Lower lobe of right lung (tissue), 2 donors: Measurements from ENCODE around the gene SCAMP5. TPM values are rescaled to one million over a fixed set of nuclear protein-coding genes. Genes with fewer than 3 reads are reported as not detected.

ENCODE experiments used
- ATAC-seq, 2 donors: fragments of 200-7000 bp; cut with Tn5 transposase; one replicate each; pipeline ENCODE4 v1.9.1; 2020 to 2022; ENCODE audit warnings: mild to moderate bottlenecking in 2 of 2, moderate library complexity in 2 of 2
- DNase-seq: peaks from one replicate; pipeline ENCODE4 v3.0.0-alpha.2; 2020
- H3K27ac ChIP-seq: fragments of 200-600 bp; one replicate; pipeline ENCODE4 v1.8.0; 2022
- H3K27me3 ChIP-seq: fragments of 200-600 bp; one replicate; pipeline ENCODE4 v1.8.0; 2022; ENCODE audit warnings: low read depth
- H3K36me3 ChIP-seq: fragments of 200-600 bp; one replicate; pipeline ENCODE4 v1.8.0; 2022; ENCODE audit warnings: mild to moderate bottlenecking
- H3K4me1 ChIP-seq: fragments of 200-600 bp; one replicate; pipeline ENCODE4 v1.8.0; 2022
- H3K4me3 ChIP-seq: fragments of 200-600 bp; one replicate; pipeline ENCODE4 v1.8.0; 2022; ENCODE audit warnings: mild to moderate bottlenecking
- H3K9me3 ChIP-seq: fragments of 200-600 bp; one replicate; pipeline ENCODE4 v1.8.0; 2022
- intact Hi-C: fragments of 100-400 bp; cut with DNase I; formaldehyde crosslinking; loops from one replicate; pipeline ENCODE4 v1.11.0; 2022
- total RNA-seq: library from RNA; stranded (reverse); fragmentation: NEBNext Ultra II Directional; extraction: Animal tissue kit (Norgen Biotek cat#: 25700); gene quantifications from one replicate; pipeline ENCODE4 v1.2.1, GENCODE V29; 2021
- TF ChIP-seq, protein P1 (sequence below): fragments of 200-600 bp; IDR thresholded peaks from one replicate; pipeline ENCODE4 v1.8.0; 2022; ENCODE audit warnings: antibody characterized with exemption, mild to moderate bottlenecking
- donor health status: DM: no; HTN: yes; CAD: no; lungs with severe emphysema.

The SCAMP5 gene
- total RNA-seq, 1 donor from 2014 or later: 1.9 TPM

DNA sequence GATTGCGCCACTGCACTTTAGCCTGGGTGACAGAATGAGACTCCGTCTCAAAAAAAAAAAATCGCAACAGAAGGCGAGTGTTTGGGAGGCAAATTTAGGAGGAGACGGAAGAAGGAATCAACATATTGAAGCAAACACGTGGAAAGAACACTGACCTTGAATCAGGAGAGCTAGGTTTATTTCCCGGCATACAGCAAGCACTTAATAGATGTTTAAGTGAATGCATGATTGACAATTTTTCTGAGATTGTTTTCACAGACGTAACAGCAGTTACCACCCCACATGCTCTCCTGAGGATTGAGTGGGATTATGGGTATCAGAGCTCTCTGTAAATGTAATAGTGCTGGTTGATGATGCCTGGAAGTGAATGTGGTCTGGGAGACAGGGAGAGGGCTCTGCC, 33.1 kb upstream of the SCAMP5 start:
- Histone ChIP-seq H3K4me1 (peaks cover 20% of the 10 kb centered on the region), H3K36me3 (no peaks in the 10 kb centered on the region), H3K9me3 (no peaks in the 10 kb centered on the region), H3K27ac (no peak overlapping the region), H3K4me3 (no peak overlapping the region), H3K27me3 (no peaks in the 10 kb centered on the region)
- TF ChIP-seq, protein P1, sequence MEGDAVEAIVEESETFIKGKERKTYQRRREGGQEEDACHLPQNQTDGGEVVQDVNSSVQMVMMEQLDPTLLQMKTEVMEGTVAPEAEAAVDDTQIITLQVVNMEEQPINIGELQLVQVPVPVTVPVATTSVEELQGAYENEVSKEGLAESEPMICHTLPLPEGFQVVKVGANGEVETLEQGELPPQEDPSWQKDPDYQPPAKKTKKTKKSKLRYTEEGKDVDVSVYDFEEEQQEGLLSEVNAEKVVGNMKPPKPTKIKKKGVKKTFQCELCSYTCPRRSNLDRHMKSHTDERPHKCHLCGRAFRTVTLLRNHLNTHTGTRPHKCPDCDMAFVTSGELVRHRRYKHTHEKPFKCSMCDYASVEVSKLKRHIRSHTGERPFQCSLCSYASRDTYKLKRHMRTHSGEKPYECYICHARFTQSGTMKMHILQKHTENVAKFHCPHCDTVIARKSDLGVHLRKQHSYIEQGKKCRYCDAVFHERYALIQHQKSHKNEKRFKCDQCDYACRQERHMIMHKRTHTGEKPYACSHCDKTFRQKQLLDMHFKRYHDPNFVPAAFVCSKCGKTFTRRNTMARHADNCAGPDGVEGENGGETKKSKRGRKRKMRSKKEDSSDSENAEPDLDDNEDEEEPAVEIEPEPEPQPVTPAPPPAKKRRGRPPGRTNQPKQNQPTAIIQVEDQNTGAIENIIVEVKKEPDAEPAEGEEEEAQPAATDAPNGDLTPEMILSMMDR: no peak
- intact Hi-C loops: no loop called here
- no peak for ATAC-seq
- DNase-seq: no peak

DNA sequence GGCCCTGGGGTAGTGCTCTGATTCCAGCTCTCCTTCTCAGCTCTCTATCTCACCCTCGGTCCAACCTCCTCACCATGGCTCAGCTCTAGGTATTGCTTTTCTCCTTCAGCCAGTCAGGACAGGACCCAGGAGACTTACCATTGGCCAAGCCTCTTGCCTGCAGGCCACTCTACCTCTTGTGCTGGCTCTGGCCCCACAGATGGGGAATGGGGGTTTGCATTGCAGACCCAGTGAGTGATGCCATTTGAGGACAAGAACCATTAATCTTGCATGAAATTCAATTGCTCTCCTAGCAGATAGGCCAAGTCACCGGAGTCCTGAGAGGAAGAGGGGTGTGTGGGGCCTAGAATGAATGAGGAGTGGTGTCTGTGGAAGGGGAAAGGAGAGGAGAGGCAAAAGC, 32.7 kb upstream of the SCAMP5 start:
- no peak overlapping the region for H3K27ac ChIP-seq
- ATAC-seq: no peak
- TF ChIP-seq, protein P1: no peak
- H3K27me3 ChIP-seq: no peaks in the 10 kb centered on the region
- DNase-seq: no peak
- H3K9me3 ChIP-seq: no peaks in the 10 kb centered on the region
- peaks cover 16% of the 10 kb centered on the region for H3K4me1 ChIP-seq
- no peaks in the 10 kb centered on the region for H3K36me3 ChIP-seq
- H3K4me3 ChIP-seq: no peak overlapping the region
- intact Hi-C loops: no loop called here

DNA sequence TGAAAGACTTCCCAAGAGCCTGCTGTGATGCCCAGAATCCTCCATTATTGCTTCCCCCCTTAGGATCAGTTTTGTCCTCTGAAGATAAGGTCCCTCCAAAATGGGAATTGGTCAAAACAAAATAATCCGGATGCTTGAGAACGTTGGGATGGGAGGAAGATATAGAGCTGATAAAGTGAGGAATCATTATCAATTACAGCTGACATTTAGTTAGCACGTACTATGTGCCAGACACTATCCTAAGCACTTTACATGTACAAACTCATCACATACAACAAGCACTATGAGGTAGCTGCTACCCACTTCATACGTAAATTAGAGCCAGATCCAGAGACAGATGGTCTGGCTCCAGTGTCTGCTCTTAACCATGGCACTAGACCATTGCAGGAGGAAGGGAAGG, 32.1 kb upstream of the SCAMP5 start:
- Histone ChIP-seq H3K36me3 (no peaks in the 10 kb centered on the region), H3K4me3 (no peak overlapping the region), H3K4me1 (peaks cover 10% of the 10 kb centered on the region), H3K27ac (no peak overlapping the region), H3K9me3 (no peaks in the 10 kb centered on the region), H3K27me3 (no peaks in the 10 kb centered on the region)
- no peak for DNase-seq
- ATAC-seq: no peak
- intact Hi-C loops: no loop called here
- TF ChIP-seq, protein P1: no peak

DNA sequence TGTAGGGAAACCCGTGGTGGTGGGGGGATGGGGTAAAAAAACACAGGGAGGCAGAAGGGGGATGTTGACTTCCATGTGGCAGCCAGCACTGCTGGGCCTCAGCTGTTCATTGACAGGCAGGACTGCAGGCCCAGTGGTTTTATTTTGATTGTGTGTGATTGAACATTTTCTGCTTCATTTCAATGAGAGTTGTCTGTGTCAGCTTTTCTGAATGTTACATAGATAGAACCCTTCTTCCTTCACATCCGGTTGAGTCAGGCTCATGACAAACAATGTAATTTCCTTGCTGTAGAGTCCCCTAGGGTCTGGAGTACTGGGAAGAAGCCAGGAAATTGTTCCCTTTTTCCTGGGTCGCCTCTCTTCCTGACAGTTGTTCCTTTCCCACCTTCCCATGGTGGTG, 30.6 kb upstream of the SCAMP5 start:
- H3K4me3 ChIP-seq: no peak overlapping the region
- no peaks in the 10 kb centered on the region for H3K4me1 ChIP-seq
- H3K36me3 ChIP-seq: no peaks in the 10 kb centered on the region
- intact Hi-C loops: no loop called here
- H3K9me3 ChIP-seq: no peaks in the 10 kb centered on the region
- DNase-seq: no peak
- no peak for ATAC-seq
- TF ChIP-seq, protein P1: no peak
- H3K27me3 ChIP-seq: no peaks in the 10 kb centered on the region
- H3K27ac ChIP-seq: no peak overlapping the region

GRCh38 chr15:74967670-74968069, 27.7 kb upstream of the SCAMP5 start:
- DNase-seq (no peak), ATAC-seq (no peak)
- Histone ChIP-seq H3K4me1 (no peaks in the 10 kb centered on the region), H3K4me3 (no peak overlapping the region), H3K36me3 (no peaks in the 10 kb centered on the region), H3K27me3 (no peaks in the 10 kb centered on the region), H3K9me3 (no peaks in the 10 kb centered on the region), H3K27ac (no peak overlapping the region)
- TF ChIP-seq, protein P1: no peak
- intact Hi-C loops: no loop called here

GRCh38 chr15:74976159-74976558, 19.2 kb upstream of the SCAMP5 start:
- no peak overlapping the region for H3K4me3 ChIP-seq
- H3K27ac ChIP-seq: no peak overlapping the region
- DNase-seq (no peak), ATAC-seq (no peak)
- TF ChIP-seq, protein P1: no peak
- H3K27me3 ChIP-seq: no peaks in the 10 kb centered on the region
- H3K4me1 ChIP-seq: no peaks in the 10 kb centered on the region
- H3K9me3 ChIP-seq: no peaks in the 10 kb centered on the region
- intact Hi-C loops: no loop called here
- H3K36me3 ChIP-seq: no peaks in the 10 kb centered on the region
